Endothelial cell of umbilical vein (primary cell): ENCODE results near the gene RAB4B. TPM values are rescaled to one million over a fixed set of nuclear protein-coding genes. Genes with fewer than 3 reads are reported as not detected.
"Not testable (repeated sequence)": the region's sequence is repeated elsewhere in the genome, so short reads cannot be mapped to it uniquely, and the experiment has no call there.

Source experiments
- BruUV-seq: library from RNA; stranded (reverse); fragments of 400-500 nt; replicated peaks from 2 replicates; lab custom pipeline; 2021; lab: Mats Ljungman, UMichigan
- CTCF ChIA-PET: fragments of 300-600, 350-600 bp; sonication (Branson Sonifier 250); formaldehyde crosslinking; loops from one replicate; lab custom pipeline; 2021; ENCODE audit warnings: antibody characterized with exemption, inconsistent platforms; lab: Charles Lee
- POLR2A ChIA-PET: fragments of 300-600, 350-600 bp; sonication (Branson Sonifier 250); formaldehyde crosslinking; loops from one replicate; lab custom pipeline; 2021; ENCODE audit warnings: antibody characterized with exemption, inconsistent platforms; lab: Charles Lee
- DNase-seq: peaks from one replicate; pipeline ENCODE4 v3.0.0-alpha.2; 2011; ENCODE audit warnings: low read depth, low spot score
- FAIRE-seq: peaks from 2 replicates; lab custom pipeline; 2011; peaks lifted over from hg19 to GRCh38; lab: Jason Lieb, UNC
- H2AFZ ChIP-seq: 2 replicates; pipeline ENCODE4 v1.6.0; 2012; ENCODE audit warnings: low read depth, low read length, control low read depth, inconsistent platforms
- H3K27ac ChIP-seq: 2 replicates; pipeline ENCODE4 v1.5.1; 2011; ENCODE audit warnings: low read depth, mild to moderate bottlenecking, control low read depth, low read length, moderate library complexity; ENCODE audit not compliant: insufficient read depth
- H3K27me3 ChIP-seq, 2 experiments: 2 replicates each; pipeline versions ENCODE4 v1.6.0 to v1.6.1; 2011; ENCODE audit warnings: low read length in 2 of 2, mixed read lengths in 1 of 2; ENCODE audit not compliant: control insufficient read depth in 2 of 2, insufficient read depth in 2 of 2
- H3K36me3 ChIP-seq, 2 experiments: 2 replicates in 1 of 2; 3 replicates in 1 of 2; pipeline ENCODE4 v1.5.1; 2011; ENCODE audit warnings: low read length in 2 of 2, mild to moderate bottlenecking in 1 of 2, moderate library complexity in 1 of 2; ENCODE audit not compliant: control insufficient read depth in 2 of 2, insufficient read depth in 2 of 2; ENCODE audit errors: extremely low read depth in 1 of 2
- H3K4me1 ChIP-seq: 3 replicates; pipeline ENCODE4 v1.5.1; 2011; ENCODE audit warnings: mild to moderate bottlenecking, low read length; ENCODE audit not compliant: control insufficient read depth, insufficient read depth; ENCODE audit errors: extremely low read depth
- H3K4me2 ChIP-seq: 2 replicates; pipeline ENCODE4 v1.6.1; 2011; ENCODE audit warnings: low read length, control low read depth, mixed read lengths; ENCODE audit not compliant: insufficient read depth
- H3K4me3 ChIP-seq, 3 experiments: fragments of 200-600 bp in 1 of 3; sonication (generic), shearing (Covaris generic) in 1 of 3; replicated peaks in 1 of 3; 2 replicates each; pipeline ENCODE4 v1.5.1; 2011 to 2016; ENCODE audit warnings: control low read depth in 3 of 3, low read length in 3 of 3, mild to moderate bottlenecking in 2 of 3, inconsistent platforms in 1 of 3, low read depth in 1 of 3, moderate library complexity in 1 of 3; ENCODE audit not compliant: insufficient read depth in 1 of 3
- H3K79me2 ChIP-seq: 2 replicates; pipeline ENCODE4 v1.6.0; 2012; ENCODE audit warnings: low read length, inconsistent platforms; ENCODE audit not compliant: control insufficient read depth, insufficient read depth
- H3K9ac ChIP-seq: replicated peaks from 2 replicates; pipeline ENCODE3; 2011; ENCODE audit warnings: low read length, control low read depth; ENCODE audit not compliant: insufficient read depth; ENCODE audit errors: extremely low read depth
- H3K9me1 ChIP-seq: replicated peaks from 3 replicates; pipeline ENCODE4 v1.6.0; 2011; ENCODE audit warnings: mild to moderate bottlenecking, low read length; ENCODE audit not compliant: control insufficient read depth, insufficient read depth; ENCODE audit errors: extremely low read depth
- H3K9me3 ChIP-seq: replicated peaks from 2 replicates; pipeline ENCODE4 v1.5.1; 2012; ENCODE audit warnings: low read length, inconsistent platforms; ENCODE audit not compliant: control insufficient read depth, insufficient read depth
- H4K20me1 ChIP-seq: replicated peaks from 2 replicates; pipeline ENCODE3; 2011; ENCODE audit warnings: mild to moderate bottlenecking, low read length; ENCODE audit not compliant: control insufficient read depth, insufficient read depth; ENCODE audit errors: extremely low read depth
- EZH2 ChIP-seq: IDR thresholded peaks from 2 replicates; pipeline ENCODE4 v1.6.1; 2012; ENCODE audit warnings: borderline replicate concordance, low read depth, mild to moderate bottlenecking, moderate library complexity, low read length, inconsistent platforms; ENCODE audit not compliant: severe bottlenecking
- FOS ChIP-seq: IDR thresholded peaks from 2 replicates; pipeline ENCODE4 v1.6.1; 2011; ENCODE audit warnings: mild to moderate bottlenecking, low read length, moderate library complexity, borderline replicate concordance; ENCODE audit not compliant: insufficient read depth
- GATA2 ChIP-seq: IDR thresholded peaks from 2 replicates; pipeline ENCODE4 v1.7.0; 2011; ENCODE audit warnings: low read depth, mild to moderate bottlenecking, moderate library complexity, mixed read lengths, low read length; ENCODE audit not compliant: insufficient read length, insufficient read depth
- JUN ChIP-seq: IDR thresholded peaks from 2 replicates; pipeline ENCODE4 v1.6.1; 2011; ENCODE audit warnings: borderline replicate concordance, low read depth; ENCODE audit not compliant: insufficient read length, insufficient read depth
- MYC ChIP-seq: IDR thresholded peaks from one replicate; pipeline ENCODE4 v1.6.1; 2011; ENCODE audit warnings: mild to moderate bottlenecking, low read depth, low read length
- POLR2A ChIP-seq: IDR thresholded peaks from 2 replicates; pipeline ENCODE4 v1.6.1; 2012; ENCODE audit warnings: low read depth, mild to moderate bottlenecking, control low read depth, low read length
- POLR2AphosphoS5 ChIP-seq: IDR thresholded peaks from 2 replicates; pipeline ENCODE4 v1.6.1; 2012; ENCODE audit warnings: low read depth, mild to moderate bottlenecking, control low read depth, low read length, moderate library complexity; ENCODE audit not compliant: insufficient read depth
- dilution Hi-C: fragments of 300-500 bp; cut with MboI; formaldehyde crosslinking; loops from one replicate; pipeline ENCODE4 v1.15.0; 2019; ENCODE audit warnings: low sequenced_read_pairs; ENCODE audit not compliant: extremely low pct_ligation_motif_present
- intact Hi-C: fragments of 100-400 bp; cut with micrococcal nuclease; formaldehyde crosslinking; loops from one replicate; pipeline ENCODE4 v1.10.0; 2022
- polyA plus RNA-seq, 4 experiments: library from polyadenylated mRNA; depleted of rRNA in 3 of 4; stranded (reverse) in 3 of 4; unstranded in 1 of 4; fragments of >200 nt; gene quantifications; 2 replicates each; pipeline versions ENCODE4 v1.2.1 to v1.2.3, GENCODE V29; 2011 to 2012; ENCODE audit warnings: missing spikeins in 1 of 4
- total RNA-seq: library from RNA; stranded (reverse); gene quantifications from 2 replicates; pipeline ENCODE4 v1.2.3, GENCODE V29; 2021
- TF ChIP-seq, protein P1 (sequence below): IDR thresholded peaks from 2 replicates; pipeline ENCODE4 v1.6.1; 2011; ENCODE audit not compliant: insufficient read depth, insufficient read length
- TF ChIP-seq, protein P2 (sequence below), 2 donors: IDR thresholded peaks; 1 replicate in 1 of 2; 2 replicates in 1 of 2; pipeline ENCODE4 v1.5.1; 2011; ENCODE audit warnings: low read length in 2 of 2, mild to moderate bottlenecking in 2 of 2, moderate library complexity in 2 of 2, control low read depth in 1 of 2, inconsistent platforms in 1 of 2, low read depth in 1 of 2; ENCODE audit not compliant: insufficient read depth in 1 of 2; ENCODE audit errors: extremely low read depth in 1 of 2

The RAB4B gene
- total and polyA plus RNA-seq, 2 donors (not counting 3 experiments of a cell fraction or from before 2014, with no cell fraction given), result 33.6 to 61.0 TPM

DNA sequence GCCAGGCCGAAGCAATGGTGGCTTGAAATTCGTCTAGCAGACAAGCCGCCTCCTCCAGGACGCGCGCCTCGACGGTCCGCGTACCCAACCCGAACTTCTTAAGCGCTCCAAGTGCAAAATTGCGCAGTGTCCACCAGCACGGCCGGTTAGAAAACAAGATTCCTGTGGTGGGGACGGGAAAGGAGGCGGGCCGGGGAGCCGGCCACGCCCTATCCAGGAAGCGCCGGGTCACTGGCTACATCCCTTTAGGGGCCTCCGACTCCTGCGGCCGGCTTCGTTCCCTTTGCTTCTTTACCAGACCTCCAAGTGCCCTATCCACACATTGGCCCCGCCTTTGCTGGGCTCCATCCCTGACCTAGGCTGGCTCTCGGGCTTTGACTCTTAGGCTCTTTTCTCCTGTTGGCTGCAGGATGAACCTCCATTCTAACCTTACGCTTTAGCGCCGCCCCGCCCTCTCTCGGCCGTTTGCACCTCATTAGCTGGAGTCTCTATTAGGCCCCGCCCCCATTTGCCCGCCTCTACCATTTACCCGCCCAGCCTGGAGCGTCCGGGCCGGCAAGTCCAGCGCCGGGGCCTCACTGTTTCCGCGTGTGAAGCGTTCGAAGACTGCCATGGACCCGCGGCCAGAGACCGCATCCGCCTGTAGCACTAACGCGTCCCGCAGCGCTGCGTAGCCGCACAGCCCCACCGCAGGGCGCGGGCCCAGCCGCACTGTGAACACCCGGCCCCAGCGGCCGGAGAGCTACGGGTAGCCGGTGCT, 32.8 kb downstream of the RAB4B start:
- peak; percentile 100 for FAIRE-seq
- BruUV-seq, dilution Hi-C loops, H3K9me1 ChIP-seq, H3K9me3 ChIP-seq, intact Hi-C loops, H3K27ac ChIP-seq, H4K20me1 ChIP-seq, H3K27me3 ChIP-seq, H3K9ac ChIP-seq: not testable (repeated sequence)
- TF ChIP-seq POLR2AphosphoS5 (peak; percentile 34), POLR2A (peak; percentile 40)
- H3K4me3 ChIP-seq, result peak overlapping the region; percentile 15 to 29 (median 24)
- peak; percentile 79 for DNase-seq
- peaks cover 9 to 23% of the 10 kb centered on the region in 2 experiments for H3K36me3 ChIP-seq
- CTCF ChIA-PET, result interaction anchor here (0.7 to 2.1 kb wide), 3 partner anchors 8 to 148 kb away, joined by 3 to 5 read pairs (median 4); partner anchors contain the start of gene EGLN2
- H2AFZ ChIP-seq, result peak overlapping the region; percentile 42
- peaks cover 23% of the 10 kb centered on the region for H3K79me2 ChIP-seq
- POLR2A ChIA-PET, result interaction anchor here (0.7 kb wide), 1 partner anchor 33 kb away, joined by 3 read pairs; the partner anchor contains the start of gene RAB4B
- H3K4me1 ChIP-seq, result peaks cover 23% of the 10 kb centered on the region
- H3K4me2 ChIP-seq, result peak overlapping the region; percentile 39

DNA sequence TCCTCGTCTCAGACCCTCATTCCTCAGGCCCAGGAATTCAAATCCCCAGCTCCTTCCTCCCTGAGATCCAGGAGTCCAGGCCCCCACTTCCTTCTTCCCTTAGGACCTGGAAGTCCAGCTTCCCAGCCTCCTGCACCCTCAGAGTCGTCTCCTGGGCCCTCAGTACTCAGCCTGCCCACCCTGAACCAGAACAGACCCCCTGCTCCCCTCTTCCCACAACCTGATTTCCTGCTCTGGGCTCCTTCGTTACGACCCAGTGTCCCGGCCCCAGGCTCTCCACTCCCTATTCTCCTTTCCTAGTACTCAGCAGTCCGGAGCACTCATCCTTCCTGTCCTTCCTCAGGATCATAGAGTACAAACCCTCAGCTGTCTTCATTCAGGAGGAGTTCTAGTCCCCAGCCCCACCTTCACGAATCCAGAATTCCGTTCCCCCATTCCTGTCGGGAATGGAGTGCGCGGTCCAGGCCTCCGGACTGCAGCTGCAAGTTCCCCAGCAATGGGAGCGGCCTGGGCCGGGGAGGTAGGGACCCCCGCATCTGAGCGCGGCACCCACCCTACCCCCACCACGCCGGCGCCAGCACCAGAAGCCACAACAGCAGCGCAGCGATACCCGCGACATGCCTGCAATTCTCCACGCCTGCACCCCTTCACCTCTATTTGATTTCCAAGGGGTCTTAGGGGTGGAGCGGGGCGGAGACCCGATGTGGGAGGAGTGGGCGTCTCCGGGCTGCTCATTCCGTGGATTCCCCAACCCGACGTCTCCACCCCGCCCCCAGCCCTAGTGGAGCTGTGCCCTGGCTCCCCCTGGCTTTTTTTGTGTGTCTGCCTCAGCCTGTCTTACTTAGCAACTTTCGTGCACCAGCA, 33.7 kb downstream of the RAB4B start:
- Histone ChIP-seq H3K36me3 (peaks cover 9 to 23% of the 10 kb centered on the region in 2 experiments), H3K9ac (no peak overlapping the region), H3K4me1 (peaks cover 15% of the 10 kb centered on the region), H3K4me3 (no peak overlapping the region), H2AFZ (peak overlapping the region; percentile 42), H3K9me3 (no peaks in the 10 kb centered on the region), H3K4me2 (peak overlapping the region; percentile 30), H3K79me2 (peaks cover 16% of the 10 kb centered on the region), H4K20me1 (no peaks in the 10 kb centered on the region), H3K9me1 (no peaks in the 10 kb centered on the region), H3K27ac (no peak overlapping the region), H3K27me3 (peaks cover 3 to 8% of the 10 kb centered on the region in 2 experiments)
- no peak for DNase-seq
- peak; percentile 26 for FAIRE-seq
- ChIA-PET CTCF (interaction anchor here (0.7 to 2.1 kb wide), 4 partner anchors 8 to 148 kb away, joined by 3 to 5 read pairs (median 4); partner anchors contain the start of gene EGLN2), POLR2A (interaction anchor here (0.7 kb wide), 2 partner anchors 34 to 166 kb away, joined by 3 read pairs; partner anchors contain the start of gene RAB4B)
- no peak for TF ChIP-seq POLR2AphosphoS5
- TF ChIP-seq, protein P1, sequence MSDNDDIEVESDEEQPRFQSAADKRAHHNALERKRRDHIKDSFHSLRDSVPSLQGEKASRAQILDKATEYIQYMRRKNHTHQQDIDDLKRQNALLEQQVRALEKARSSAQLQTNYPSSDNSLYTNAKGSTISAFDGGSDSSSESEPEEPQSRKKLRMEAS, result no peak
- no peak for TF ChIP-seq MYC
- TF ChIP-seq POLR2A, result no peak
- no peak for TF ChIP-seq JUN
- TF ChIP-seq FOS, result no peak
- no peak for TF ChIP-seq EZH2
- TF ChIP-seq, protein P2, sequence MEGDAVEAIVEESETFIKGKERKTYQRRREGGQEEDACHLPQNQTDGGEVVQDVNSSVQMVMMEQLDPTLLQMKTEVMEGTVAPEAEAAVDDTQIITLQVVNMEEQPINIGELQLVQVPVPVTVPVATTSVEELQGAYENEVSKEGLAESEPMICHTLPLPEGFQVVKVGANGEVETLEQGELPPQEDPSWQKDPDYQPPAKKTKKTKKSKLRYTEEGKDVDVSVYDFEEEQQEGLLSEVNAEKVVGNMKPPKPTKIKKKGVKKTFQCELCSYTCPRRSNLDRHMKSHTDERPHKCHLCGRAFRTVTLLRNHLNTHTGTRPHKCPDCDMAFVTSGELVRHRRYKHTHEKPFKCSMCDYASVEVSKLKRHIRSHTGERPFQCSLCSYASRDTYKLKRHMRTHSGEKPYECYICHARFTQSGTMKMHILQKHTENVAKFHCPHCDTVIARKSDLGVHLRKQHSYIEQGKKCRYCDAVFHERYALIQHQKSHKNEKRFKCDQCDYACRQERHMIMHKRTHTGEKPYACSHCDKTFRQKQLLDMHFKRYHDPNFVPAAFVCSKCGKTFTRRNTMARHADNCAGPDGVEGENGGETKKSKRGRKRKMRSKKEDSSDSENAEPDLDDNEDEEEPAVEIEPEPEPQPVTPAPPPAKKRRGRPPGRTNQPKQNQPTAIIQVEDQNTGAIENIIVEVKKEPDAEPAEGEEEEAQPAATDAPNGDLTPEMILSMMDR (IDR thresholded peaks at IDR 0.05; ENCODE audit: extremely low read depth in 1 of 2, insufficient read depth in 1 of 2, low read depth in 1 of 2, low read length in 2 of 2), result no peak
- TF ChIP-seq GATA2, result no peak
- BruUV-seq, result TSS peak; percentile 0
- intact Hi-C loops (no loop called here), dilution Hi-C loops (no loop called here)
